HCT116 (cell line): ENCODE results near the gene TMEM121.

ENCODE experiments used
- EGR1 ChIP-seq: IDR thresholded peaks from 2 replicates; pipeline ENCODE4 v1.6.1; 2012; ENCODE audit warnings: low read depth
- EZH2 ChIP-seq: fragments of 200-600 bp; sonication (generic); IDR thresholded peaks from 2 replicates; pipeline ENCODE4 v1.6.1; 2017; ENCODE audit warnings: antibody characterized with exemption, mixed run types
- EZH2phosphoT487 ChIP-seq: fragments of 200-600 bp; IDR thresholded peaks from 2 replicates; pipeline ENCODE4 v1.6.1; 2018; ENCODE audit warnings: antibody characterized with exemption, borderline replicate concordance
- MAX ChIP-seq: IDR thresholded peaks from 2 replicates; pipeline ENCODE4 v1.6.1; 2012
- POLR2A ChIP-seq: IDR thresholded peaks from 2 replicates; pipeline ENCODE4 v1.7.0; 2011; ENCODE audit warnings: borderline replicate concordance; ENCODE audit not compliant: insufficient read depth, insufficient read length; ENCODE audit errors: extremely low read depth
- POLR2AphosphoS5 ChIP-seq: IDR thresholded peaks from 2 replicates; pipeline ENCODE4 v1.6.1; 2011; ENCODE audit warnings: mild to moderate bottlenecking, low read depth, low read length, moderate library complexity
- SIN3A ChIP-seq: IDR thresholded peaks from 2 replicates; pipeline ENCODE4 v1.6.1; 2012; ENCODE audit warnings: low read depth
- SRF ChIP-seq: IDR thresholded peaks from 2 replicates; pipeline ENCODE4 v1.6.1; 2012; ENCODE audit warnings: low read depth
- TCF7L2 ChIP-seq: IDR thresholded peaks from 2 replicates; pipeline ENCODE4 v1.7.0; 2011; ENCODE audit warnings: borderline replicate concordance, inconsistent platforms; ENCODE audit not compliant: insufficient read depth, insufficient read length; ENCODE audit errors: extremely low read depth
- YY1 ChIP-seq: IDR thresholded peaks from 2 replicates; pipeline ENCODE4 v1.6.1; 2011; ENCODE audit warnings: low read length, low read depth, moderate library complexity, mild to moderate bottlenecking; ENCODE audit not compliant: insufficient replicate concordance; ENCODE audit errors: extremely low read depth
- ZFX ChIP-seq: fragments of 450-650 bp; IDR thresholded peaks from 2 replicates; pipeline ENCODE4 v1.6.1; 2017
- ZNF274 ChIP-seq: fragments of 200-500 bp; sonication (Bioruptor generic); IDR thresholded peaks from 2 replicates; pipeline ENCODE4 v1.6.1; 2014; ENCODE audit warnings: mild to moderate bottlenecking, low read depth, low read length, inconsistent platforms
- TF ChIP-seq, protein P1 (sequence below), 3 experiments: fragments of 200-600 bp in 1 of 3; sonication (generic) in 1 of 3; IDR thresholded peaks in 2 of 3; conservative IDR thresholded peaks in 1 of 3; 2 replicates each; pipeline ENCODE4 v1.5.1; 2012 to 2017; ENCODE audit warnings: low read depth in 2 of 3, low read length in 2 of 3, antibody characterized with exemption in 1 of 3, borderline replicate concordance in 1 of 3, control low read depth in 1 of 3, mild to moderate bottlenecking in 1 of 3, mixed read lengths in 1 of 3, mixed run types in 1 of 3, moderate library complexity in 1 of 3; ENCODE audit not compliant: insufficient read depth in 1 of 3
- TF ChIP-seq, protein P2 (sequence below): IDR thresholded peaks from 2 replicates; pipeline ENCODE4 v1.6.1; 2012; ENCODE audit warnings: low read depth

DNA sequence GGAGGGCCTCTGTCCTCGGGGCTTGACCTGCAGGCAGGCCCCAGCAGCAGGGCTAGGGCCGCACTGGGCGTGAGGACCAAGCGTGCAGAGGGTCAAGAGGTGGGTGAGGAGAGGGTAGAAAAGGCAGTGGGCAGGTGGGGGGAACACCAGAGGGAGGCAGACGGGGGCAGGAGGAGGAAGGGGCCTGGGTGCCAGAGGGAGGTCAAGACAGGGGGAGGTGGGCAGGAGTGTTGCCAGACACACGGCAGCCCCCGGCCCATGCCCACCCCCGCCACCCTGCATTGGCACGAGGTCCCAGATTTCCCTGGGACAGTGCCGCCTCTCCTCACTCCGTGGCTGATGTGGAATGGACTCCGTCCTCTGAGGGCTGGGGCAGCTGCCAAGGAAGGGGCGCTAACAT lies 8.2 kb downstream of the TMEM121 start:
- no peak for TF ChIP-seq POLR2A
- no peak for TF ChIP-seq YY1
- no peak for TF ChIP-seq SIN3A
- TF ChIP-seq MAX = no peak
- TF ChIP-seq, protein P1, sequence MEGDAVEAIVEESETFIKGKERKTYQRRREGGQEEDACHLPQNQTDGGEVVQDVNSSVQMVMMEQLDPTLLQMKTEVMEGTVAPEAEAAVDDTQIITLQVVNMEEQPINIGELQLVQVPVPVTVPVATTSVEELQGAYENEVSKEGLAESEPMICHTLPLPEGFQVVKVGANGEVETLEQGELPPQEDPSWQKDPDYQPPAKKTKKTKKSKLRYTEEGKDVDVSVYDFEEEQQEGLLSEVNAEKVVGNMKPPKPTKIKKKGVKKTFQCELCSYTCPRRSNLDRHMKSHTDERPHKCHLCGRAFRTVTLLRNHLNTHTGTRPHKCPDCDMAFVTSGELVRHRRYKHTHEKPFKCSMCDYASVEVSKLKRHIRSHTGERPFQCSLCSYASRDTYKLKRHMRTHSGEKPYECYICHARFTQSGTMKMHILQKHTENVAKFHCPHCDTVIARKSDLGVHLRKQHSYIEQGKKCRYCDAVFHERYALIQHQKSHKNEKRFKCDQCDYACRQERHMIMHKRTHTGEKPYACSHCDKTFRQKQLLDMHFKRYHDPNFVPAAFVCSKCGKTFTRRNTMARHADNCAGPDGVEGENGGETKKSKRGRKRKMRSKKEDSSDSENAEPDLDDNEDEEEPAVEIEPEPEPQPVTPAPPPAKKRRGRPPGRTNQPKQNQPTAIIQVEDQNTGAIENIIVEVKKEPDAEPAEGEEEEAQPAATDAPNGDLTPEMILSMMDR (IDR thresholded peaks at IDR 0.05 in 2 of 3, conservative IDR thresholded peaks at IDR 0.05 in 1 of 3; ENCODE audit: borderline replicate concordance in 1 of 3, insufficient read depth in 1 of 3, low read depth in 2 of 3, low read length in 2 of 3) = no peak
- TF ChIP-seq EZH2phosphoT487 = no peak
- TF ChIP-seq TCF7L2 = no peak
- no peak for TF ChIP-seq EGR1
- TF ChIP-seq SRF = no peak
- TF ChIP-seq, protein P2, sequence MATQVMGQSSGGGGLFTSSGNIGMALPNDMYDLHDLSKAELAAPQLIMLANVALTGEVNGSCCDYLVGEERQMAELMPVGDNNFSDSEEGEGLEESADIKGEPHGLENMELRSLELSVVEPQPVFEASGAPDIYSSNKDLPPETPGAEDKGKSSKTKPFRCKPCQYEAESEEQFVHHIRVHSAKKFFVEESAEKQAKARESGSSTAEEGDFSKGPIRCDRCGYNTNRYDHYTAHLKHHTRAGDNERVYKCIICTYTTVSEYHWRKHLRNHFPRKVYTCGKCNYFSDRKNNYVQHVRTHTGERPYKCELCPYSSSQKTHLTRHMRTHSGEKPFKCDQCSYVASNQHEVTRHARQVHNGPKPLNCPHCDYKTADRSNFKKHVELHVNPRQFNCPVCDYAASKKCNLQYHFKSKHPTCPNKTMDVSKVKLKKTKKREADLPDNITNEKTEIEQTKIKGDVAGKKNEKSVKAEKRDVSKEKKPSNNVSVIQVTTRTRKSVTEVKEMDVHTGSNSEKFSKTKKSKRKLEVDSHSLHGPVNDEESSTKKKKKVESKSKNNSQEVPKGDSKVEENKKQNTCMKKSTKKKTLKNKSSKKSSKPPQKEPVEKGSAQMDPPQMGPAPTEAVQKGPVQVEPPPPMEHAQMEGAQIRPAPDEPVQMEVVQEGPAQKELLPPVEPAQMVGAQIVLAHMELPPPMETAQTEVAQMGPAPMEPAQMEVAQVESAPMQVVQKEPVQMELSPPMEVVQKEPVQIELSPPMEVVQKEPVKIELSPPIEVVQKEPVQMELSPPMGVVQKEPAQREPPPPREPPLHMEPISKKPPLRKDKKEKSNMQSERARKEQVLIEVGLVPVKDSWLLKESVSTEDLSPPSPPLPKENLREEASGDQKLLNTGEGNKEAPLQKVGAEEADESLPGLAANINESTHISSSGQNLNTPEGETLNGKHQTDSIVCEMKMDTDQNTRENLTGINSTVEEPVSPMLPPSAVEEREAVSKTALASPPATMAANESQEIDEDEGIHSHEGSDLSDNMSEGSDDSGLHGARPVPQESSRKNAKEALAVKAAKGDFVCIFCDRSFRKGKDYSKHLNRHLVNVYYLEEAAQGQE = no peak
- no peak for TF ChIP-seq POLR2AphosphoS5
- TF ChIP-seq ZNF274 = no peak
- no peak for TF ChIP-seq EZH2
- TF ChIP-seq ZFX = no peak
